Mesothelial cell of epicardium (in vitro differentiated cells): ENCODE data around the gene CD83. TPM values are rescaled to one million over a fixed set of nuclear protein-coding genes. Genes with fewer than 3 reads are reported as not detected.
A peak's percentile ranks its signal among the peaks of the same experiment; 100 is the strongest.
"Not testable (repeated sequence)": the region's sequence is repeated elsewhere in the genome, so short reads cannot be mapped to it uniquely, and the experiment has no call there.

Experiments
- DNase-seq, 2 experiments: peaks; one replicate each; pipeline ENCODE4 v3.0.0; 2021; ENCODE audit warnings: low spot score in 2 of 2; ENCODE audit not compliant: unreplicated experiment in 2 of 2
- H3K27ac Mint-ChIP-seq: 2 replicates; pipeline ENCODE4 v1.8.0; 2021; ENCODE audit warnings: mixed read lengths
- H3K27me3 Mint-ChIP-seq: 2 replicates; pipeline ENCODE4 v1.8.0; 2021; ENCODE audit warnings: low read depth, mixed read lengths
- H3K36me3 Mint-ChIP-seq: 2 replicates; pipeline ENCODE4 v1.8.0; 2021; ENCODE audit warnings: mixed read lengths
- H3K4me1 Mint-ChIP-seq: 2 replicates; pipeline ENCODE4 v1.8.0; 2021; ENCODE audit warnings: mixed read lengths
- H3K4me3 Mint-ChIP-seq: 2 replicates; pipeline ENCODE4 v1.8.0; 2021; ENCODE audit warnings: mild to moderate bottlenecking, moderate library complexity, mixed read lengths
- H3K9me3 Mint-ChIP-seq: 2 replicates; pipeline ENCODE4 v1.8.0; 2021; ENCODE audit warnings: mixed read lengths
- total RNA-seq: library from RNA; stranded (reverse); gene quantifications from 3 replicates; pipeline ENCODE4 v1.2.1, GENCODE V29; 2021
- TF ChIP-seq, protein P1 (sequence below): fragments of 200-600 bp; sonication (generic); IDR thresholded peaks from one replicate; pipeline ENCODE4 v1.5.0; 2021; ENCODE audit warnings: antibody characterized with exemption; ENCODE audit not compliant: unreplicated experiment

The CD83 gene, protein sequence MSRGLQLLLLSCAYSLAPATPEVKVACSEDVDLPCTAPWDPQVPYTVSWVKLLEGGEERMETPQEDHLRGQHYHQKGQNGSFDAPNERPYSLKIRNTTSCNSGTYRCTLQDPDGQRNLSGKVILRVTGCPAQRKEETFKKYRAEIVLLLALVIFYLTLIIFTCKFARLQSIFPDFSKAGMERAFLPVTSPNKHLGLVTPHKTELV
- 6.7 to 7.4 TPM (median 7.2 TPM) in 3 replicates for total RNA-seq

DNA sequence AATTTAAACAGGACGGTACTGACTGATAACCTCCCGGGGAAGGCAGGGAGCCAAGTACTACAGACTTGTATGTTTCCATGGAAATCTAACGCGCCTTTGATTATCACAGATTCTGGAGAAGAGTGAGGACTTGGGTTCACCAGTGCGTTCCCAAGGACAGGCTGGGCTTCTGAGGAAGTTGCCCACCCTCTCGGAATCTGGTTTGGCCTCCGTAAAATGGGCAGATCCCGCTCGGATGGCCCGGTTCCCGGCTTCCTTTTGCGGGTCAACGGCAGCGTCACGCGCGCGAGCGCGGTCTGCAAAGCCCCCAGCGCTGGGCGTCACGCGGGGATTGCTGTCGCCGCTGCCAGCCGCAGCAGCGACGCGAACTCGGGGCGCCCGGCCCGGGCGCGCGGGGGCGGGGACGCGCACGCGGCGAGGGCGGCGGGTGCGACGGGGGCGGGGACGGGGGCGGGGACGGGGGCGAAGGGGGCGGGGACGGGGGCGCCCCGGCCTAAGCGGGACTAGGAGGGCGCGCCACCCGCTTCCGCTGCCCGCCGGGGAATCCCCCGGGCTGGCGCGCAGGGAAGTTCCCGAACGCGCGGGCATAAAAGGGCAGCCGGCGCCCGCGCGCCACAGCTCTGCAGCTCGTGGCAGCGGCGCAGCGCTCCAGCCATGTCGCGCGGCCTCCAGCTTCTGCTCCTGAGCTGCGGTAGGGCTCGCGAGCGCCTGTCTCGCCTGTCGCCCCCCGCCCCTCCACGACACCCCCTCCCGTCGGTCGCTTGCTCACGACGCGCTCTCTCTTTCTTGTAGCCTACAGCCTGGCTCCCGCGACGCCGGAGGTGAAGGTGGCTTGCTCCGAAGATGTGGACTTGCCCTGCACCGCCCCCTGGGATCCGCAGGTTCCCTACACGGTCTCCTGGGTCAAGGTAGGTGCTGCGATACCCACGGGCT, at the start of gene CD83:
TSS of gene CD83 (plus strand) at position 615 of the 933 bp plus-strand sequence. CDS start at position 655, 40 bp downstream.
- TF ChIP-seq, protein P1, sequence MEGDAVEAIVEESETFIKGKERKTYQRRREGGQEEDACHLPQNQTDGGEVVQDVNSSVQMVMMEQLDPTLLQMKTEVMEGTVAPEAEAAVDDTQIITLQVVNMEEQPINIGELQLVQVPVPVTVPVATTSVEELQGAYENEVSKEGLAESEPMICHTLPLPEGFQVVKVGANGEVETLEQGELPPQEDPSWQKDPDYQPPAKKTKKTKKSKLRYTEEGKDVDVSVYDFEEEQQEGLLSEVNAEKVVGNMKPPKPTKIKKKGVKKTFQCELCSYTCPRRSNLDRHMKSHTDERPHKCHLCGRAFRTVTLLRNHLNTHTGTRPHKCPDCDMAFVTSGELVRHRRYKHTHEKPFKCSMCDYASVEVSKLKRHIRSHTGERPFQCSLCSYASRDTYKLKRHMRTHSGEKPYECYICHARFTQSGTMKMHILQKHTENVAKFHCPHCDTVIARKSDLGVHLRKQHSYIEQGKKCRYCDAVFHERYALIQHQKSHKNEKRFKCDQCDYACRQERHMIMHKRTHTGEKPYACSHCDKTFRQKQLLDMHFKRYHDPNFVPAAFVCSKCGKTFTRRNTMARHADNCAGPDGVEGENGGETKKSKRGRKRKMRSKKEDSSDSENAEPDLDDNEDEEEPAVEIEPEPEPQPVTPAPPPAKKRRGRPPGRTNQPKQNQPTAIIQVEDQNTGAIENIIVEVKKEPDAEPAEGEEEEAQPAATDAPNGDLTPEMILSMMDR = no peak
- H3K4me1 Mint-ChIP-seq = peaks cover 12% of the 10 kb centered on the region
- DNase-seq = peak; percentile 38 to 48
- no peaks in the 10 kb centered on the region for H3K9me3 Mint-ChIP-seq
- H3K27ac Mint-ChIP-seq = peak within 1 kb of the TSS; percentile 90
- no peaks in the 10 kb centered on the region for H3K36me3 Mint-ChIP-seq
- H3K4me3 Mint-ChIP-seq = peak within 1 kb of the TSS; percentile 91
- peaks cover 9% of the 10 kb centered on the region for H3K27me3 Mint-ChIP-seq

DNA sequence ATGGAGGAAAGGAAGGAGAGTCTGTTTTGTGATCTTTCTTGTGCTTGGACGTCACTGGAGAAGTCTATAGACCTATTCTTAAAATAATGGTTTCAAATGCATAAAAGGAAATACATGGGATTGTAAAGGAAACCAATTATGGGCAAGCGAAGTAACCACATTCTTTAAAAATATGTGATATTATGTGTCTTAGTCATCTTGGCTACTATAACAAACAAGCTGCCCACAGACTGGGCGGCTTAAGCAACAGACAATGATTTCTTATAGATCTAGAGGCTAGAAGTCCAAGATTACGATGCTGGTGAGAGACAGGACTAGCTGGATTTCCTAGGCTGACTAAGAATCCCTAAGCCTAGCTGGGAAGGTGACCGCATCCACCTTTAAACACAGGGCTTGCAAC, 49.4 kb upstream of the CD83 start:
- H3K36me3 Mint-ChIP-seq = no peaks in the 10 kb centered on the region
- no peak overlapping the region for H3K27ac Mint-ChIP-seq
- no peak for DNase-seq
- no peaks in the 10 kb centered on the region for H3K27me3 Mint-ChIP-seq
- H3K4me1 Mint-ChIP-seq = peaks cover 5% of the 10 kb centered on the region
- H3K9me3 Mint-ChIP-seq = no peaks in the 10 kb centered on the region
- TF ChIP-seq, protein P1 = no peak
- H3K4me3 Mint-ChIP-seq = no peak overlapping the region

DNA sequence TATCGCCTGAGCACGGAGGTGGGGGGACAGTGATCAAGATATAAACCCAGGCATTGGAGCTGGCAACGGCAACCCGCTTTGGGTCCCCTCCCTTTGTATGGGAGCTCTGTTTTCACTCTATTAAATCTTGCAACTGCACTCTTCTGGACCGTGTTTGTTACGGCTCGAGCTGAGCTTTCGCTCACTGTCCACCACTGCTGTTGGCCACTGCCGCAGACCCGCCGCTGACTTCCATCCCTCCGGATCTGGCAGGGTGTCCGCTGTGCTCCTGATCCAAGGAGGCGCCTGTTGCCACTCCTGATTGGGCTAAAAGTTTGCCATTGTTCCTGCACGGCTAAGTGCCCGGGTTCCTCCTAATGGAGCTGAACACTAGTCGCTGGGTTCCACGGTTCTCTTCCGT, 48.9 kb upstream of the CD83 start:
- H3K36me3 Mint-ChIP-seq = no peaks in the 10 kb centered on the region
- TF ChIP-seq, protein P1 = no peak
- H3K4me1 Mint-ChIP-seq = peaks cover 6% of the 10 kb centered on the region
- H3K9me3 Mint-ChIP-seq = no peaks in the 10 kb centered on the region
- no peak overlapping the region for H3K4me3 Mint-ChIP-seq
- no peaks in the 10 kb centered on the region for H3K27me3 Mint-ChIP-seq
- DNase-seq = no peak
- no peak overlapping the region for H3K27ac Mint-ChIP-seq

DNA sequence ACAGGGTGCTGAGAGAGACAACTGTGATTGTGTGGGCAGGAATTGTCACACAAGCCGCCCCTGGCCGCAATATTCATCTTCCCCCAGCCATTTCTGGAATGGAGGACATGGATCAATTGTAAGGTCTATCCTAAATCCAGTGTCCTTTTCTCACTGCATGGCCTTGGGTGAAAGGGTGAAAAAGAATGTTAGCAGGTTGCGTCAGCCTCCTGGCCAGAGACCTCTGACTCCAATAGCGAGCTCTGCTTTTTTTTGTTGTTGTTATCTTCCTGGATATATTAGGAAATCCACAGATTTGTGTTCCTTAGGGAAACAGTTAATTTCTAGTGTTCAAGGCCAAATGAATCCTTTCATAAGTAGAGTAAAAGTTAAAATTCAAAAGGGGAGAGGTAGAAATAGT, 47.1 kb upstream of the CD83 start:
- H3K36me3 Mint-ChIP-seq = no peaks in the 10 kb centered on the region
- no peaks in the 10 kb centered on the region for H3K9me3 Mint-ChIP-seq
- H3K4me1 Mint-ChIP-seq = peaks cover 22% of the 10 kb centered on the region
- DNase-seq = no peak
- TF ChIP-seq, protein P1 = no peak
- H3K4me3 Mint-ChIP-seq = no peak overlapping the region
- no peaks in the 10 kb centered on the region for H3K27me3 Mint-ChIP-seq
- no peak overlapping the region for H3K27ac Mint-ChIP-seq

DNA sequence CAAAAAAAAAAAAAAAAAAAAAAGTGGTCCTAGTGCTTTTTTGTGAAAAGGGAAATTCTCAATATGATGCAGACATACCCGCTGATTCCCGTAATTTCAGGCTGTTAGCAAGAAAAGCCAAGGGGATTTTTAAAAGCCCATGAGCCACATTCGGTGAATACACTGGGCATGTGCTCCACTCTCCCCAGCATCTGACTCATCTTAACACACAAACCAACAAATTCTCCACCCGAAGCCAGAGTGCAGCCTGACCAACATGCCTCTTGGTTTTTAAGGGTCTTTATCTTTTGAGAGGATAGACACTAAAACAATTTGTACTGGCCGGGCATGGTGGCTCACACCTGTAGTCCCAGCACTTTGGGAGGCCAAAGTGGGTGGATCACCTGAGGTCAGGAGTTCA, 45.5 kb upstream of the CD83 start:
- no peaks in the 10 kb centered on the region for H3K36me3 Mint-ChIP-seq
- H3K4me1 Mint-ChIP-seq = peaks cover 18% of the 10 kb centered on the region
- H3K9me3 Mint-ChIP-seq = no peaks in the 10 kb centered on the region
- DNase-seq = no peak
- H3K27me3 Mint-ChIP-seq = no peaks in the 10 kb centered on the region
- H3K27ac Mint-ChIP-seq = no peak overlapping the region
- H3K4me3 Mint-ChIP-seq = no peak overlapping the region
- TF ChIP-seq, protein P1 = no peak

DNA sequence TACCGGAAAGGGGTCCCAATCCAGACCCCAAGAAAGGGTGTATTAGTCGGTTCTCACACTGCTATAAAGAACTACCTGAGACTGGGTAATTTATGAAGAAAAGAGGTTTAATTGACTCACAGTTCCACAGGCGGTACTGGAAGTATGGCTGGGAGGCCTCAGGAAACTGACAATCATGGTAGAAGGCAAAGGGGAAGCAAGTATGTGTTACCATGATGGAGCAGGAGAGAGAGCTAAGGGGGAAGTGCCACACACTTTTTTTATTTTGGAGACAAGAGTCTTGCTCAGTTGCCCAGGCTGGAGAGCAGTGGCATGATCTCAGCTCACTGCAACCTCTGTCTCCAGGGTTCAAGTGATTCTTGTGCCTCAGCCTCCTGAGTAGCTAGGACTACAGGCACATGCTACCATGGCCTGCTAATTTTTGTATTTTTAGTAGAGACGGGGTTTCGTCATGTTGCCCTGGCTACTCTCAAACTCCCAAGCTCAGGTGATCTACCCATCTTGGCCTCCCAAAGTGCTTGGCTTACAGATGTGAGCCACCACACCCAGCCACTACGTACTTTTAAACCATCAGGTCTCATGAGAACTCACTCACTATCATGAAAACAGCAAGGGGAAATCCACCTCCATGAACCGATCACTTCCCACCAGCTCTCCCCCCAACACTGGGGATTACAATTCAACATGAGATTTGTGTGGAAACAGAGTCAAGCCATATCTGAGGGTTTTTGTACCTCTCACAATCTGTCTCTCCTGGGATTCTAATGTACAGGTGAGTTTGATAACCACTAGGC, 43.8 kb upstream of the CD83 start:
- not testable (repeated sequence) for H3K9me3 Mint-ChIP-seq, H3K4me3 Mint-ChIP-seq, H3K36me3 Mint-ChIP-seq, DNase-seq, H3K27me3 Mint-ChIP-seq
- Mint-ChIP-seq H3K27ac (peak overlapping the region; percentile 96), H3K4me1 (peaks cover 18% of the 10 kb centered on the region)
